Measurements from ENCODE around the gene UQCRH.
"Not testable (repeated sequence)": the region's sequence is repeated elsewhere in the genome, so short reads cannot be mapped to it uniquely, and the experiment has no call there.

The UQCRH gene

DNA sequence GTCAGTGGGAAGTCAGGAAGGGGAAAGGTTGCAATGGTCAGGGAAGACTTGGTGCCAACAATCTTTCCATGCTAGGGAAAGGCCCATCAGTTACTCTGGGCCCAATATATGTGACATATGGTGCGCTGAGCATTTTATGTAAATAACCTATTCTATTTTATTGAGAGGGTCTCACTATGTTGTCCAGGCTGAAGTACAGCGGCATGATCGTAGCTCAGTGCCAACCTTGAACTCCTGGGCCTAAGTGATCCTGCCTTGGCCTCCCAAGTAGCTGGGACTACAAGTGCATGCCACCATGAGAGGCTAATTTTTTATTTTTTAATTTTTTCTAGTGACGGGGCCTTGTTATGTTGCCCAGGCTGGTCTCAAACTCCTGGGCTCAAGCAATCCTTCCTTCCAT lies 6.8 kb downstream of the UQCRH start:
- Histone ChIP-seq H2AFZ (ENCODE audit: low read length) (no peak overlapping the region), H3K9me2 (ENCODE audit: low read depth, low read length) (no peaks in the 10 kb centered on the region), H3K9ac (ENCODE audit: low read length) (no peak overlapping the region), H3K4me2 (ENCODE audit: low read length) (no peak overlapping the region), H4K20me1 (ENCODE audit: insufficient read depth, low read length) (no peaks in the 10 kb centered on the region), H3K27ac (ENCODE audit: low read depth, low read length, poor library complexity, severe bottlenecking) (no peak overlapping the region), H3K27me3 (ENCODE audit: insufficient read depth, low read length) (no peaks in the 10 kb centered on the region), H3K4me1 (ENCODE audit: insufficient read depth, low read length, severe bottlenecking) (peaks cover 27% of the 10 kb centered on the region), H3K4me3 (ENCODE audit: low read depth, low read length, poor library complexity, severe bottlenecking) (no peak overlapping the region), H3K36me3 (ENCODE audit: insufficient read depth, low read length) (peaks cover 80% of the 10 kb centered on the region), H3K9me3 (ENCODE audit: low read length) (no peaks in the 10 kb centered on the region), H3F3A (ENCODE audit: insufficient read depth, low read length) (no peaks in the 10 kb centered on the region), H3K79me2 (ENCODE audit: insufficient read depth, low read length) (peaks cover 36% of the 10 kb centered on the region)
- TF ChIP-seq, protein P1, sequence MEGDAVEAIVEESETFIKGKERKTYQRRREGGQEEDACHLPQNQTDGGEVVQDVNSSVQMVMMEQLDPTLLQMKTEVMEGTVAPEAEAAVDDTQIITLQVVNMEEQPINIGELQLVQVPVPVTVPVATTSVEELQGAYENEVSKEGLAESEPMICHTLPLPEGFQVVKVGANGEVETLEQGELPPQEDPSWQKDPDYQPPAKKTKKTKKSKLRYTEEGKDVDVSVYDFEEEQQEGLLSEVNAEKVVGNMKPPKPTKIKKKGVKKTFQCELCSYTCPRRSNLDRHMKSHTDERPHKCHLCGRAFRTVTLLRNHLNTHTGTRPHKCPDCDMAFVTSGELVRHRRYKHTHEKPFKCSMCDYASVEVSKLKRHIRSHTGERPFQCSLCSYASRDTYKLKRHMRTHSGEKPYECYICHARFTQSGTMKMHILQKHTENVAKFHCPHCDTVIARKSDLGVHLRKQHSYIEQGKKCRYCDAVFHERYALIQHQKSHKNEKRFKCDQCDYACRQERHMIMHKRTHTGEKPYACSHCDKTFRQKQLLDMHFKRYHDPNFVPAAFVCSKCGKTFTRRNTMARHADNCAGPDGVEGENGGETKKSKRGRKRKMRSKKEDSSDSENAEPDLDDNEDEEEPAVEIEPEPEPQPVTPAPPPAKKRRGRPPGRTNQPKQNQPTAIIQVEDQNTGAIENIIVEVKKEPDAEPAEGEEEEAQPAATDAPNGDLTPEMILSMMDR (IDR thresholded peaks at IDR 0.05; ENCODE audit: low read length), result no peak
- TF ChIP-seq EZH2 (IDR thresholded peaks at IDR 0.05; ENCODE audit: borderline replicate concordance, low read length), result no peak

DNA sequence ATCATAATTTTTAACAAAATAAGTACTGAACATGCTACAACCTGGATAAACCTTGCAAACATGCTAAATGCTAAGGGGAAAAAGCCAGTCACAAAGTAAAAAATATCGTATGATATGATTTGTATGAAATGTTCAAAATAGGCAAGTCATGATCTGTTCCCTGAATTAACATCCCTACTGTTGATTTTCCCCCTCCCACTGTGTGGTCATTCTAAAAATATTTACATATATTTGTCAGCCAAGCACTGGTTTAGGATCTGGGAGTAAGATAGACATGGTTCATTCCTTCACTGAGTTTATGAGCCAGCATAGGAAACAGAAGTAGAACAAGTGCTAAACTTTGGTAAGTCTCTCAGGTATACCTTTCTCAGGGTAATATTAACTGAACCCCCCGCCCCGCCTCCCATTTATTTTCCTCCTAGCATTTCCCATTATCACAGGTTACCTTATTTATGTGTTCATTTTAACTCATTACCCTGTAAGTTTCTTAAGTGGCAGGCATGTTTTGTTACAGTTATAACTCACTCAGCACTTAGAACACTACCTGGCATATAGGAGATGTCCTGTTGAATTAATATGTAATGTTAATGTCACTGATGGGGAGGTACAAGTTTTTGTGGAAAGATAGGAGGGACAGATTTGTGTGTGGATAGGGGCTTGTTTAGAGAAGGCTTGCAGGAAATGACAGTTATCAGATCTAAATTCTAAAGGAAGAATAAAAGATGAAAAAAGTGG lies 12.3 kb downstream of the UQCRH start:
- Histone ChIP-seq H3K27me3 (ENCODE audit: insufficient read depth, low read length) (no peaks in the 10 kb centered on the region), H3F3A (ENCODE audit: insufficient read depth, low read length) (no peaks in the 10 kb centered on the region), H3K9me2 (ENCODE audit: low read depth, low read length) (no peaks in the 10 kb centered on the region), H3K36me3 (ENCODE audit: insufficient read depth, low read length) (peaks cover 63% of the 10 kb centered on the region), H3K27ac (ENCODE audit: low read depth, low read length, poor library complexity, severe bottlenecking) (no peak overlapping the region), H3K79me2 (ENCODE audit: insufficient read depth, low read length) (no peaks in the 10 kb centered on the region), H3K4me3 (ENCODE audit: low read depth, low read length, poor library complexity, severe bottlenecking) (no peak overlapping the region), H3K9me3 (ENCODE audit: low read length) (no peaks in the 10 kb centered on the region), H3K4me2 (ENCODE audit: low read length) (no peak overlapping the region), H4K20me1 (ENCODE audit: insufficient read depth, low read length) (no peaks in the 10 kb centered on the region), H3K9ac (ENCODE audit: low read length) (no peak overlapping the region), H3K4me1 (ENCODE audit: insufficient read depth, low read length, severe bottlenecking) (no peaks in the 10 kb centered on the region), H2AFZ (ENCODE audit: low read length) (no peak overlapping the region)
- TF ChIP-seq, protein P1 (IDR thresholded peaks at IDR 0.05; ENCODE audit: low read length), result no peak

DNA sequence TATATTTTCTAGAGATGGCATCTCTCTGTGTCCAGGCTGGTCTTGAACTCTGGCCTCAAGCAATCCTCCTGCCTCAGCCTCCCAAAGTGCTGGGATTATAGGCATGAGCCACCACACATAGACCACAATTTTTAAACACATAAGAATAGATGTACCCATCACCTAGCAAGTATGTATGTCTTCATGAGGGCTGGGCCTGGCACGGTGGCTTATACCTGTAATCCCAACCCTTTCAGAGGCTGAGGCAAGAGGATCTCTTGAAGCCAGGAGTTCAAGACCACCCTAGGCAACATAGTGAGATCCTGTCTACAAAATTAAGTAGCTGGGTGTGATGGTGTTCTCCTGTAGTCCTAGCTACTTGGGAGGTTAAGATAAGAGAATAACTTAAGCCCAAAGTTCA lies 13.8 kb downstream of the UQCRH start:
- TF ChIP-seq, protein P1 (IDR thresholded peaks at IDR 0.05; ENCODE audit: low read length), result no peak
- no peak for TF ChIP-seq EZH2 (IDR thresholded peaks at IDR 0.05; ENCODE audit: borderline replicate concordance, low read length)
- H3K4me2 ChIP-seq (ENCODE audit: low read length), result no peak overlapping the region
- H3K27me3 ChIP-seq (ENCODE audit: insufficient read depth, low read length), result no peaks in the 10 kb centered on the region
- H3F3A ChIP-seq (ENCODE audit: insufficient read depth, low read length), result no peaks in the 10 kb centered on the region
- H3K9ac ChIP-seq (ENCODE audit: low read length), result no peak overlapping the region
- no peak overlapping the region for H2AFZ ChIP-seq (ENCODE audit: low read length)
- H3K36me3 ChIP-seq (ENCODE audit: insufficient read depth, low read length), result peaks cover 49% of the 10 kb centered on the region
- no peak overlapping the region for H3K27ac ChIP-seq (ENCODE audit: low read depth, low read length, poor library complexity, severe bottlenecking)
- no peaks in the 10 kb centered on the region for H3K9me3 ChIP-seq (ENCODE audit: low read length)
- H3K4me3 ChIP-seq (ENCODE audit: low read depth, low read length, poor library complexity, severe bottlenecking), result no peak overlapping the region
- H3K79me2 ChIP-seq (ENCODE audit: insufficient read depth, low read length), result no peaks in the 10 kb centered on the region
- H4K20me1 ChIP-seq (ENCODE audit: insufficient read depth, low read length), result no peaks in the 10 kb centered on the region
- H3K4me1 ChIP-seq (ENCODE audit: insufficient read depth, low read length, severe bottlenecking), result peaks cover 6% of the 10 kb centered on the region
- H3K9me2 ChIP-seq (ENCODE audit: low read depth, low read length), result no peaks in the 10 kb centered on the region

DNA sequence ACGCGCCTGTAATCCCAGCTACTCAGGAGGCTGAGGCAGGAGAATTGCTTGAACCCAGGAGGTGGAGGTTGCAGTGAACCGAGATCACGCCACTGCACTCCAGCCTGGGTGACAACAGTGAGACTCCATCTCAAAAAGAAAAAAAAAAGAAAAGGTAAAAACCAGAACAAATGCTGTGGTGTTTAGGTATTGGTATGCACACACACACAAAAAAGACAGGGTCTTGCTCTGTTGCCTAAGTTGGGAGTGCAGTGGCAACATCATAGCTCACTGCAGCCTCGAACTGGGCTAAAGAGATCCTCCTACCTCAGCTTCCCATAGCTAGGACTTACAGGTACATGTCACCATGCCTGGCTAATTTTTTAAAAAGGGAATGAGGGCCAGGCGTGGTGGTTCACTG lies 15.8 kb downstream of the UQCRH start:
- not testable (repeated sequence) for H3K4me3 ChIP-seq (ENCODE audit: low read depth, low read length, poor library complexity, severe bottlenecking); H3K27me3 ChIP-seq (ENCODE audit: insufficient read depth, low read length); H3K4me1 ChIP-seq (ENCODE audit: insufficient read depth, low read length, severe bottlenecking); H3K79me2 ChIP-seq (ENCODE audit: insufficient read depth, low read length); H3K9me2 ChIP-seq (ENCODE audit: low read depth, low read length); H3K27ac ChIP-seq (ENCODE audit: low read depth, low read length, poor library complexity, severe bottlenecking); H3K9ac ChIP-seq (ENCODE audit: low read length); H2AFZ ChIP-seq (ENCODE audit: low read length); H3F3A ChIP-seq (ENCODE audit: insufficient read depth, low read length); H3K4me2 ChIP-seq (ENCODE audit: low read length); H3K9me3 ChIP-seq (ENCODE audit: low read length); H4K20me1 ChIP-seq (ENCODE audit: insufficient read depth, low read length)
- peaks cover 29% of the 10 kb centered on the region for H3K36me3 ChIP-seq (ENCODE audit: insufficient read depth, low read length)

DNA sequence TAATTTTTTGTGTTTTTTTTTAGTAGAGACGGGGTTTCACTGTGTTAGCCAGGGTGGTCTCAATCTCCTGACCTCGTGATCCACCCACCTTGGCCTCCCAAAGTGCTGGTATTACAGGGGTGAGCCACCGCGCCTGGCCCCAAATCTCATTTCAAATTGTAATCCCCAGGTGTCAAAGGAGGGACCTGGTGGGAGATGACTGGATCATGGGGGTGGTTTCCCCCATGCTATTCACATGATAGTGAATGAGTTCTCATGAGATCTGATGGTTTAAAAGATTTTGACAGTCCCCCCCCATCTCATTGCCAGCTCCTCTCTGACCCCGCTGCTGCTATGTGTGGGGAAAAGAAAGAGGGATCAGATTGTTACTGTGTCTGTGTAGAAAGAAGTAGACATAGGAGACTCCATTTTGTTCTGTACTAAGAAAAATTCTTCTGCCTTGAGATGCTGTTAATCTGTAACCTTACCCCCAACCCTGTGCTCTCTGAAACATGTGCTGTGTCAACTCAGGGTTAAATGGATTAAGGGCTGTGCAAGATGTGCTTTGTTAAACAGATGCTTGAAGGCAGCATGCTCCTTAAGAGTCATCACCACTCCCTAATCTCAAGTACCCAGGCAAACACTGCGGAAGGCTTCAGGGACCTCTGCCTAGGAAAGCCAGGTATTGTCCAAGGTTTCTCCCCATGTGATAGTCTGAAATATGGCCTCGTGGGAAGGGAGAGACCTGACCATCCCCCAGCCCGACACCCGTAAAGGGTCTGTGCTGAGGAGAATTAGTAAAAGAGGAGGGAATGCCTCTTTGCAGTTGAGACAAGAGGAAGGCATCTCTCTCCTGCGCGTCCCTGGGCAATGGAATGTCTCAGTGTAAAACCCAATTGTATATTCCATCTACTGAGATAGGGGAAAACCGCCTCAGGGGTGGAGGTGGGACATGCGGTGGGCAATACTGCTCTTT lies 16.7 kb downstream of the UQCRH start:
- not testable (repeated sequence) for H3F3A ChIP-seq (ENCODE audit: insufficient read depth, low read length); H2AFZ ChIP-seq (ENCODE audit: low read length); H3K9me2 ChIP-seq (ENCODE audit: low read depth, low read length); H3K9ac ChIP-seq (ENCODE audit: low read length); H3K4me1 ChIP-seq (ENCODE audit: insufficient read depth, low read length, severe bottlenecking); H3K79me2 ChIP-seq (ENCODE audit: insufficient read depth, low read length); H3K27me3 ChIP-seq (ENCODE audit: insufficient read depth, low read length); H3K4me3 ChIP-seq (ENCODE audit: low read depth, low read length, poor library complexity, severe bottlenecking); H4K20me1 ChIP-seq (ENCODE audit: insufficient read depth, low read length); H3K9me3 ChIP-seq (ENCODE audit: low read length); H3K4me2 ChIP-seq (ENCODE audit: low read length); H3K27ac ChIP-seq (ENCODE audit: low read depth, low read length, poor library complexity, severe bottlenecking)
- H3K36me3 ChIP-seq (ENCODE audit: insufficient read depth, low read length), result peaks cover 25% of the 10 kb centered on the region
